Measurements from ENCODE around the gene DNAJC16.

Gene DNAJC16

GRCh38 chr1:15624133-15624714 lies 97.6 kb downstream of the DNAJC16 start:
- no peak for DNase-seq

- no peak for DNase-seq
Measured at GRCh38 chr1:15625056-15625917, 98.6 kb downstream of the DNAJC16 start.
